T-helper 1 cell treated with Interleukin-12 subunit alpha and Interleukin-12 subunit beta and Interleukin-4 antibody, amounts not matched to agents 30 ng/mL and 1 ng/mL, for 36 hours (primary cell): Measurements from ENCODE around the gene ISX. TPM values are rescaled to one million over a fixed set of nuclear protein-coding genes. Genes with fewer than 3 reads are reported as not detected.

Source experiments
- intact Hi-C: fragments of 100-400 bp; cut with micrococcal nuclease; formaldehyde crosslinking; loops from one replicate; pipeline ENCODE4 v1.15.1; 2024
- total RNA-seq: library from RNA; stranded (reverse); gene quantifications from 2 replicates; pipeline ENCODE4 v1.2.3, GENCODE V29; 2022

ISX gene
- total RNA-seq, 1 donor from 2014 or later, result not detected

DNA sequence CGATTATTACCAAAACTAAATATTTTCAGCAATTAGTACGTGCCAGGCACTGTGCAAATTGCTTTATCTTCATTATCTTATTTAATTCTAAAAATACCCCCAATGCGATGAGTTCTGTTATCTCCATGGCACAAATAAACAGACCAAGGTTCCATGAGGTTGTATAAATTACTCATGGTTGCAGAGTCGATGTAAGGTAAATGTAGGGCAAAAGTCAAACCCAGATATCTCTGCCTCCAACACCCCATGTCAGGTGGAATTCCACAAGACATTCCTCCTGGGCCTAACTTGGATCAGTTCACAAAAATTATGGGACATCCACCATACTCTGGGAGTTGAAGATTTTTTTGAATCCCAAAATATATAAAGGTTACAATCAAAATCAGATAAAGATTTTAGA is 43.7 kb downstream of the ISX start:
- intact Hi-C loops, result no loop called here

DNA sequence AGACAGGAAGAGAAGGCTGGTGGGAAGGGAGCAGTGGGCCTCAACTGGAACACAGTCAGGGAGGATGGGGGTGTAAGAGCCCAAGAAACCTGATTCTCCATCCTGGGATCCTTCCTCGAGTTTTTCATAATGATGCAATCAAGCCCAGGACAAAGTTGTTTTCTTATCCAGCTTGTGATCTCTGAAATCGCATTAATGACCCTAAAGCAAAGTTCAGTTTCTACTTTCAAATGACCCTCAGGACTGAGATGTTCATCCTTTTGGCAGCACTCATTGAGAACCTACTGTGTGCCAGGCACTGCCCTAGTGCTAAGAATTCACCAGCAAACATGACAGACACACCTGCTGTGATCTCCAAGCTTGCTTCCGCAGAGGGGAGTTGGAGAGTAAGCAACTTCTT is 45.3 kb downstream of the ISX start:
- intact Hi-C loops, result no loop called here

DNA sequence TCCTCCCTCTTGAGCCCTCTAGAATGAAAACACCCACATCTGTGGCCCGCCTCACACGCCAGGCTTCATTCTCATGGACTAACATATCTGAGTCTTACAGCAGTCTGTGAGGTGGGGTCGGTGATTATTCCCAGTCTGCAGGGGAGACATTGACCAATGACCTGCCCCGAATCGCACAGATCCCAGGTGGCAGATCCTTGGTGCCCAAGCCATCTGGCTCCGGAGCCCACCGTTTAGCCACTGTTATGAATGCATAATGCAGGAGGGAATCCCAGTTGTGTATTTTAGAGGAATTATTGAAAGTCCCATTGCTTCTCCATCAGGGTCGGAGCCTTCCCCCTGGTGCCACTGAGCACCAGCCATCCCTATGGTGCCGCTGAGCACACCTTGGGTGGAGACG is 47.4 kb downstream of the ISX start:
- intact Hi-C loops, result no loop called here

DNA sequence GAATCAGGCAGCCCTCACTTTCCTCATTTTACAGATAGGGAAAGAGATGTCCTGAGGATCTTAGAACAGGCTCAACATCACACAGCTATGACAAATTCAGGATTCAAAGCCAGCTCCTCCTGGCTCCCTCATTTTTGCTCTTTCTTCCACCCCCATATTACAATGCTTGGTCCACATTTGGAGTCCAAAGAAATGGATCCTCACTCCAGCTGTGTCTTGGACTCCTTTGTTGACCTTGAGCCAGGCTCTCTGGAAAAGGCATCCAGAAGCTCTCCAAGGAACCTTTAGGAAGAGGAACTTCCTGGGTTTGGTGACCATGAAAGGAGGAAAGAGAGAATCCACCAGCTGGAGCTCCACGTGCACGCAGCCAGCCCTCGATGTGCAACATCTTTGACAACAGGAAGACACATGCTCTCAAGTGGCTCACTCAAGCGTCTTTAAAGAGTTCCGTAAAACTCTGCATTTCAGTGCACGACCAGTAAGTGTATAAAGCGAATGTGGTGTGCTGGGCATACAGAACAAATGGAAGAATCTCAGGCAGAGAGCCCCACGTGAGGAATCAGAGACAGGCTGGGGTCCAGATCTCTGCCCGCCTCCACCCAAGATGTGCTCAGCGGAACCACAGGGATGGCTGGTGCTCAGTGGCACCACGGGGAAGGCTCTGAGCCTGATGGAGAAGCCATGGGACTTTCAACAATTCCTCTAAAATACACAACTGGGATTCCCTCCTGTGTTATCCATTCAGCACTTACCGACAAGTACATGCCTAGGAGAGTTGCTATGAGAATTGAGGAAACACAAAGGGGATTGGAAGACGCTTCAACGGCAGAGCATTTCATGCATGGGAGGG is 48.4 kb downstream of the ISX start:
- intact Hi-C loops, result no loop called here

DNA sequence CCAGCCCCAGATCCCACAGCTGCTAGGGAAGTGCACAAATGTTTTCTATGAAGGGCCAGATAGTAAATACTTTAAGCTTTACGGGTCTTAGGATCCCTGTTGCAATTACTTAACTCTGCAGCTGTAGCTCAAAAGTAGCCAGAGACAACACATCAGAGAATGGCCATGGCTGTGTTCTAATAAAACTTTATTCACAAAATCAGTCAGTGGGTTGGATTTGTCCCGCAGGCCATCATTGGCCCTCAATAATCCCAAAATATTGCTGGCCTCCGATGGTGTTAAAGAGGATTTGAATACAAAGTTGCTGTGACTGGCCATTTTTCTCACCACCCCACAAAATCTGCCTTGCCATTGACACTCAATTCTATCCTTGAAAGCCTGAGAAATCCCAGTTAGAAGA is 49.6 kb downstream of the ISX start:
- intact Hi-C loops, result no loop called here

DNA sequence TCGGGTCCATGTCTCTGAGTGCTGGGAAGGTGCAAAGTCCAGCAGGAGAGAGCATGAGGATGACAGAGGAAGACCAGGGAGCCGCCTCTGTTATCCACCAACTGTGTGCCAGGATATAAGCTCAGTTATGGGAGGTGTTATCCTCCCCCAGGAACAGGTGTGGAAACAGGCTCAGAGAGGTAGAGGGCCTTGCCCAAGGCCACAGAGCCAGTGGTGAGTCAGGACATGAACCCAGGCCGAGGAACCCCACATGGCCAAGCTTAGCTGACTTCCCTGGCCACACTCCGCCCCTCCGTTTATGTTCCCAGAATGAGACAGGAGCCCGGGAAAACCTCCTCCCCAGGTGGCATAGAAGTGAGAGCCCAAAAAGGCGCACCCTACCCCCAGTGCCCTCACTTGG is 50.3 kb downstream of the ISX start:
- intact Hi-C loops, result no loop called here

DNA sequence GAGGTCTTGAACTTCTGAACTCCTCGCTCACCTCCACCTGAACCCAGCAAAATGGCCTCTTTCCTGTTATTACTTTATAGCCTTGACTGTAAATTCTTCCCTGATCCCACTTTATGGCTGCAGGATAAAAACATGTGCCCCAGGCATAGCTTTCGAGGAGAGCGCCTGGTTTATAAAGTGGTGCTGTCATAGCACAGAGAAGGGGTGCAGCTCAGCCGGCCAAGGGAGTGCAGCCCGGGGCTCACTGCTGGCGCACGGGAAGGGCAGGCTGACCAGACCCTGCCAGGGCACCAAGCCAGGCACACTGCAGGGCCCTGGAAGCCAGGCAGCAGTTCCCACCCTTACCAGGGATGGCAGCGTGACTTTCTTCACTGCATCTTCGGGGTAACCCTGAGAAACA is 50.9 kb downstream of the ISX start:
- intact Hi-C loops, result no loop called here

DNA sequence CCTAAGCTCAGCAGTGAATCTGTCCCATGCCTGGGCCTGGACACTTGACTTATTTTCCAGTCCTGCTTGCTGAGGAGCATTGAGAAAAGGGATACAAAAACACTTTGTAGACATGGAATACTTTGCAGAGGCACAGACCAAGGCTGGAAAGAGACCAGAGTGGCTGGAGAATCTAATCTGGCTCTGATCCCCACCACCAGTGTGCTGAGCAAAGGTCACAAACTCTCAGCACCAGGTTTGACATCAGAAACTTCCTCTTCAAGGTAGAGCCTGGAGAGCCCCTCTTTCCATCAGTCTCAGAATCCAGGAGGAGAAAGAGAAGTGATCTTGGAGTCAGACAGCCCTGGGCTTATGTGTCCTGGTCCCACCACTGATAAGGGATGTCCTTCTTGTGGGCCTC is 53.5 kb downstream of the ISX start:
- intact Hi-C loops, result no loop called here

DNA sequence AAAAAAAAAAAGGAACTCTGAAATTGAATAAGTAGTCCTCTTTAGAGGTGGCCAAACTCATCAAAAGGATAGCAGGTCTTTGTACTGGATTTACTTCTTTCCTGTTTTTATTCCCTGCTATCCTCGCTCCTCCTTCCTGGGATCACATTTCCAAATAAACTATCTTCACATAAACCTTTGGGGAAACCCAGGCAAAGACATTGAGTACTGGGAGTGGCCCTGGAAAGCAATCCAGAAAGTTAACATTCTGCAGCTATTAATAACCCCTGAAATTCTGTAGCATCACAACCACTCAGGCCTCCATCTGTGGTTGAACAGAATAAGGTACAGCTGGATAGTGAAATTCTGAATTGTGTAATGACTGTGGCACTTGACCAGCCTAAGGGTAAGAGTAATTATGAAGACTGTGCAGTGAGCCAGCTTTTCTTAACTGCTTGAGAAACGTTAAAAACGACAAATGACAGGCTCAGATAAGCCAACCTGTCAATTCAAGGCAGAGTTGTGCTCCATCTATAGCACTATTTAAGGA is 58.8 kb downstream of the ISX start:
- intact Hi-C loops, result no loop called here

DNA sequence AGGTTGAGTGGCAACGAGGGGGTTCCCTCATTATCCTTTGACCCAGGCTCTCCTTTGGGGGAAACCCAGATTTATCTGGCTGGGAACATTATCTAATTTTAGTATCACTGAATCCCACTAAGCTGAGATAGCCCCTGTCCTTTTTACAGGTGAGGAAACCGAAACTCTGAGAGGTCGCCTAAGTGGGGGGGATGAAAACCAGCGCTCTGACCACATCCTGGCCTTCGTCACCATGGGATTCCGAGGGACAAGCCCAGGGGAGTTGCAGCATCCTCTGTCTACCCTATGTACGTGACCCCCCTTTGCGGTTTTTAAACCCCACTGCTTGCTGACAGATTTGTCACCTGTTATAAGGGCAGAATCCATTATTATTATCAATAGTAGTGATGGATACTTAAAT is 61.0 kb downstream of the ISX start:
- intact Hi-C loops, result no loop called here

DNA sequence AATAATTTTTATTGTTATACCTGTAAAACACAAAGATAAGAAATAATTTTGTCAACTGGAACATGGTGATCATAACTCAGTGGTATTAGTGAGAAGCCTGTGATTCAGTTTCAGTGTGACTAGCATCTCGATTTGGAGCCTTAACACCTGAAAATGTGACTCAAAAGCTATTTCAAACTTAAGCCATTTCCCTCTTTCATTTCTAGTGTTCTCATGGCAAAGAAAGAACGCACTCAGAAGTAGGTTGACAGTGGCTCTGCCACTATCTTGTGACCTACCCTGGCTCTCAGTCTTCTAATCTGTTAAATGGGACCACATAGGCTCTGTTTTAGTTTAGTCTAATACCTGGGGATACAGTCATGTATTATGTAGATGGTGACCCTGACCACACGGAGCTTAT is 62.7 kb downstream of the ISX start:
- intact Hi-C loops, result no loop called here

DNA sequence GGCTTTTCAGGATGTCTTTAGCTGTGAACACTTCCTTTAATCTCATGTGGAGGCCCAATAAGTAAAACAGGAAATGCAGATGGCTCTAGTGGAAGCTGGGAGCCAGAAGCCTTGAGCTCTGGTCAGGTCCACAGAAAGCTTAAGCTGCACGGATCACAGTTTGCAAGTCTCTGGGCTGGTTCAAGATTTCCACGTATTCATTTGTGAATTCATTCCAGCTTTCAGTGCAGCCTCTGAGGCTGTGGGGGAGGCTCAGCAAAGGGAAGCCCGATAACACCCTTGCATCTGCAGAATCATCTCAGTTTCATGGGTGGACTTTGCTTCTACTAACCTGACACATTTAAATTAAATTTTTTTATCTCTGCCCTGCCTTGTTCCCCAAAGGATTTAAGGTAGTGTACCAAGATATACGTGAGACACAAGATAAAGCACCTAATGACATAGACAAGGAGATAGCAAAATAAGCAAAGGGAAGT is 65.6 kb downstream of the ISX start:
- intact Hi-C loops, result no loop called here

DNA sequence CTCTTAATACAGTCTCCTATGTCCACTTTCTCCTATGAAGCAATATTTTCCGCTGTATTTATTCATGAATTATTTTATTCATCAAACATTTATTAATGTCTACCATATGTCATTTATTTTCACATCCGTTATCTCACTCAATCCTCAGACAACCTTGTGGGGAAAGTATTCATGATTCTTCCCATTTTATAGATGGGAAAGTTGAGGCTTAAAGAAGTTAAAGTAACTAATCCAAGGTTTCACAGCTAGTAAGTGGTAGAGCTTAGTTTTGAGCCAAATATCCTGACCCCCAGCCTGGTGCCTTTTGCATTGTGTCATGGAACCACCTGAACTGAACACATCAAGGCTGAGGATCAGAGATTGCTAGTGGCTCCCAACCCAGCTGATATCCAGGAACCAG is 66.6 kb downstream of the ISX start:
- intact Hi-C loops, result no loop called here

DNA sequence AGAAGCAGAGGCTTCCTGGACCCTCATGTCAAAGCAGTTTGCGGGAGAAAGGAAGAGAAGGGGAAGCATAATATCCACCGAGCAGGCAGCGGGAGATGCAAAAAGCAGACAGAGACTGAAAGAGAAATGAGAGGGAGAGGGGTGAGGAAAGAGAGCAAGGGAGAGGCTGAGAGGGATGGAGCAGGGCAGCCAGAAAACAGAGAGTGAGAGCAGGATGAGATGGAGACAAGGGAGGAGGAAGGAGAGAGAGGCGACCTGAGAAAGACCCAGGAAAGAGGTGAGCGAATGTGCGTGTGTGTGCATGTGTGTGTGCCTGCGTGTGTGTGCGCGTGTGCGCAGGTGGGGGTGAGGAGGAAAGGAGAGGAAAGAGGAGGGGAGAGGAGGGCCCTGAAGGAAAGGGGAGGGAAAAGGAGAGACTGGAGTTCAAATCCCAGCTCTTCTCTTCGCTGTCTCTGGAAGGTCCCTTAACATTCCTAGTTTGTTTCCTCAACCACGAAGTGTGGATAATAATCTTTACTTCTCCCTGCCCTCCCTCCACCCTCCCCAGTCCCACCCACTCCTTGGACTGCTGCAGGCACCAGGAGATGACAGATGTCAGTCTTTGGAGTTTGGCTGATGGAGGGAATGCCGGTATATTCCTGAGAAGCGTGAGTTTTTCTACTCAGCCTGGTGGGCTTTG is 67.9 kb downstream of the ISX start:
- intact Hi-C loops, result no loop called here

DNA sequence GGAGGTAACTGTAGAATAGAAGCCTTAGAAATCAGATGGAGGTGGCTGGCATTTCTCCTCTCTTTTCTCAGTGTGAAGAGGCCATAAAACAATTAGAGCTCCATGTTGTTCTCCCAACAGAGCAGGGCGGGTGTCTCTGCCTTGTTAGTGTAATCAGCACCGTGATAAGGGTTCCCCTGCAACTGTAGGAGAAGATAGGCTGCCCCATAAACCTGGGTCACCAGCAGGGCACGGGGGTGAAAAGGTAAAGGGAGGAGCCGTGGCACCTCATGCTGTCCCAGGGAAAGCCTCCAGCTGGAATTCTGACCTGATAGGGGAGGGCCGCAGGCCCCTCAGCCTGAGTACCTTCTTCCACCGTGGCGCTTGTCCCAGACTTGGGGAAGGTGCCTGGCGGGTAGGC is 68.7 kb downstream of the ISX start:
- intact Hi-C loops, result no loop called here

DNA sequence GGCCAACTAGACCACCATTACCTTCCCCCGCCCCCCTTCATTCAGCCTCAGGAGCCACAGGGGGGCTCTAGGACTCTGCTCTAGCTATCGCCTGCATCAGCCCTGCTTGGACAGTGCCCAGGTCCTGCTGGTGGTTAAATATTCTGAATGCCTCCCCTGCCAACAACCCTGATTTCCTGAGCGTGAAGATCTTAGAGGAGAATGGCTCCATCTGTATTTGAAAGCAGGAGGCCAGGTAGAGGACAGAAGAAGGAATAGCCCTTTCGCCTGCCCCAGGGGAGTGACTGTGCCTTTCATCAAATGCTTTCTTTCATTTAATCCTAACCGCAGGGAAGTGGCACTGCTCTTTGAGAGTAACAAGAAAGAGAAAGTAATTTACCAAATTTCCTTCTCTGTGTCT is 69.2 kb downstream of the ISX start:
- intact Hi-C loops, result no loop called here

Other genes with a start within 250 kb of the ISX start
- 35.7 and 39.2 TPM in 2 replicates for gene HMGXB4, start 191.3 kb downstream of the ISX start, total RNA-seq
- gene TOM1, start 233.7 kb downstream of the ISX start, total RNA-seq, result 35.1 and 38.3 TPM in 2 replicates